Measurements from ENCODE around the gene LPAR5. TPM values are rescaled to one million over a fixed set of nuclear protein-coding genes. Genes with fewer than 3 reads are reported as not detected.

The LPAR5 gene
- total RNA-seq, 1 experiment from 2014 or later = not detected

- Histone ChIP-seq H3K4me3 (ENCODE audit: insufficient read depth, low read depth, low read length) (peak overlapping the region; percentile 53), H3K27me3 (ENCODE audit: control insufficient read depth, insufficient read depth, low read length) (peaks cover 9% of the 10 kb centered on the region)
- DNase-seq = no peak
Observed at GRCh38 chr12:6646276-6647082, 10.7 kb upstream of the LPAR5 start.

DNA sequence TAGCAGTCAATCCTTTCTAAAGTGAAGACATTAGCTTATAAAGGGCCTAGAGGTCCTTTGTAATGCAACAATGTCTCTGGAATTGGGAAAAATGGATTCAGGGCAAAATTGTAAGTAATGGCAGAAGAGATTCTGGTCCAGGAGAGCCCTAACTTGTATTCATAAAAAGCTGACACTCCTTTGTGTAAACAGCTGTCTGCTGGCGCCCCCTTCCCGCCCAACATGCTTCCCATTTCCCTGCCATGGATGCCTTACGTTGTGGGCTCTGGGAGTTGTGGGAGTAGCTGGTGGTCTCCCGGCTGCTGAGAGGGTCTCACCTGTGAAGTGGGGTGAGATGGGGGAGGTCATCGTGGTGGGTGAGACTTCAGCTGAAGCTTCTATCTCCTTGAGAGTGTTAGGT, 9.1 kb upstream of the LPAR5 start:
- H3K27me3 ChIP-seq (ENCODE audit: control insufficient read depth, insufficient read depth, low read length) = peaks cover 9% of the 10 kb centered on the region
- no peak overlapping the region for H3K4me3 ChIP-seq (ENCODE audit: insufficient read depth, low read depth, low read length)
- DNase-seq = peak; percentile 80
- no peaks in the 10 kb centered on the region for H3K36me3 ChIP-seq (replicated peaks; ENCODE audit: control insufficient read depth, insufficient read depth, low read length)

More at GRCh38 chr12:6646276-6647082, 10.7 kb upstream of the LPAR5 start:
- H3K36me3 ChIP-seq (replicated peaks; ENCODE audit: control insufficient read depth, insufficient read depth, low read length) = peaks cover 7% of the 10 kb centered on the region

- H3K27me3 ChIP-seq (ENCODE audit: control insufficient read depth, insufficient read depth, low read length) = peaks cover 9% of the 10 kb centered on the region
- DNase-seq = no peak
- no peaks in the 10 kb centered on the region for H3K36me3 ChIP-seq (replicated peaks; ENCODE audit: control insufficient read depth, insufficient read depth, low read length)
- no peak overlapping the region for H3K4me3 ChIP-seq (ENCODE audit: insufficient read depth, low read depth, low read length)
Observed at GRCh38 chr12:6644257-6644596, 8.5 kb upstream of the LPAR5 start.

- Histone ChIP-seq H3K4me3 (ENCODE audit: insufficient read depth, low read depth, low read length) (no peak overlapping the region), H3K27me3 (ENCODE audit: control insufficient read depth, insufficient read depth, low read length) (peaks cover 9% of the 10 kb centered on the region), H3K36me3 (replicated peaks; ENCODE audit: control insufficient read depth, insufficient read depth, low read length) (no peaks in the 10 kb centered on the region)
- DNase-seq = no peak
Observed at GRCh38 chr12:6643569-6644256, 8.0 kb upstream of the LPAR5 start.

GRCh38 chr12:6641131-6641530, 5.4 kb upstream of the LPAR5 start:
- DNase-seq = no peak
- Histone ChIP-seq H3K27me3 (ENCODE audit: control insufficient read depth, insufficient read depth, low read length) (peaks cover under 1% of the 10 kb centered on the region; the same call in 1 of the 2 replicates), H3K4me3 (ENCODE audit: insufficient read depth, low read depth, low read length) (no peak overlapping the region), H3K36me3 (replicated peaks; ENCODE audit: control insufficient read depth, insufficient read depth, low read length) (no peaks in the 10 kb centered on the region)

- H3K27me3 ChIP-seq (ENCODE audit: control insufficient read depth, insufficient read depth, low read length) = no peaks in the 10 kb centered on the region; the same call in 1 of the 2 replicates
- no peak overlapping the region for H3K4me3 ChIP-seq (ENCODE audit: insufficient read depth, low read depth, low read length)
- no peak for DNase-seq
- no peaks in the 10 kb centered on the region for H3K36me3 ChIP-seq (replicated peaks; ENCODE audit: control insufficient read depth, insufficient read depth, low read length)
Observed at GRCh38 chr12:6640497-6640896, 4.7 kb upstream of the LPAR5 start.

- H3K4me3 ChIP-seq (ENCODE audit: insufficient read depth, low read depth, low read length) = no peak overlapping the region
- H3K36me3 ChIP-seq (replicated peaks; ENCODE audit: control insufficient read depth, insufficient read depth, low read length) = no peaks in the 10 kb centered on the region
- no peak for DNase-seq
- H3K27me3 ChIP-seq (ENCODE audit: control insufficient read depth, insufficient read depth, low read length) = no peaks in the 10 kb centered on the region; the same call in 1 of the 2 replicates
Observed at GRCh38 chr12:6639151-6639801, 3.5 kb upstream of the LPAR5 start.

GRCh38 chr12:6638305-6638704, 2.5 kb upstream of the LPAR5 start:
- H3K27me3 ChIP-seq (ENCODE audit: control insufficient read depth, insufficient read depth, low read length) = no peaks in the 10 kb centered on the region; the same call in 1 of the 2 replicates
- no peak overlapping the region for H3K4me3 ChIP-seq (ENCODE audit: insufficient read depth, low read depth, low read length)
- no peaks in the 10 kb centered on the region for H3K36me3 ChIP-seq (replicated peaks; ENCODE audit: control insufficient read depth, insufficient read depth, low read length)
- peak; percentile 26 for DNase-seq

- no peaks in the 10 kb centered on the region for H3K27me3 ChIP-seq (ENCODE audit: control insufficient read depth, insufficient read depth, low read length)
- DNase-seq = no peak
- no peak overlapping the region for H3K4me3 ChIP-seq (ENCODE audit: insufficient read depth, low read depth, low read length)
- H3K36me3 ChIP-seq (replicated peaks; ENCODE audit: control insufficient read depth, insufficient read depth, low read length) = no peaks in the 10 kb centered on the region
Observed at GRCh38 chr12:6635375-6635855, 344 bp downstream of the LPAR5 start.

- Histone ChIP-seq H3K4me3 (ENCODE audit: insufficient read depth, low read depth, low read length) (no peak overlapping the region), H3K27me3 (ENCODE audit: control insufficient read depth, insufficient read depth, low read length) (no peaks in the 10 kb centered on the region), H3K36me3 (replicated peaks; ENCODE audit: control insufficient read depth, insufficient read depth, low read length) (no peaks in the 10 kb centered on the region)
- no peak for DNase-seq
Observed at GRCh38 chr12:6632026-6632983, 3.5 kb downstream of the LPAR5 start.

DNA sequence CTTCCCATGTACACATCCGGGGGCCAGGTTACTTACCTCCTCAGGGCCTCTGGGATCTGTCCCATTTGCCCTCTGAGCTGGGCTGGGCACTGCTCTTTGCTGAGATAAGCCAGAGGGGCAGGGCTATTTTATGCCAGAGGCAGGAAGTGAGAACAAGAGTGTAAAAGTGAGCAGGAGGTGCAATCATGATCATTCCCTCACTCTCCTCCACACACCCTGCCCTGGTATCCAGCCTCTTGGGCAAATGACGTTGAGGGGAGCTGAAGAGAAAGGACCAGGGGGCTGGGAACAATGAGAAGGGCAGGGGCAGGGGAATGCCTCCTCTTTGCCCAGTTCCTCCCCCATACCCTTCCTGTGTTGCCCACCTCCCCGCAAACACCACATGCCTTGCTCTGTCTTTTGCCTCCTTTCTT, 4.2 kb downstream of the LPAR5 start:
- H3K27me3 ChIP-seq (ENCODE audit: control insufficient read depth, insufficient read depth, low read length) = no peaks in the 10 kb centered on the region
- DNase-seq = no peak
- H3K36me3 ChIP-seq (replicated peaks; ENCODE audit: control insufficient read depth, insufficient read depth, low read length) = no peaks in the 10 kb centered on the region
- no peak overlapping the region for H3K4me3 ChIP-seq (ENCODE audit: insufficient read depth, low read depth, low read length)

DNA sequence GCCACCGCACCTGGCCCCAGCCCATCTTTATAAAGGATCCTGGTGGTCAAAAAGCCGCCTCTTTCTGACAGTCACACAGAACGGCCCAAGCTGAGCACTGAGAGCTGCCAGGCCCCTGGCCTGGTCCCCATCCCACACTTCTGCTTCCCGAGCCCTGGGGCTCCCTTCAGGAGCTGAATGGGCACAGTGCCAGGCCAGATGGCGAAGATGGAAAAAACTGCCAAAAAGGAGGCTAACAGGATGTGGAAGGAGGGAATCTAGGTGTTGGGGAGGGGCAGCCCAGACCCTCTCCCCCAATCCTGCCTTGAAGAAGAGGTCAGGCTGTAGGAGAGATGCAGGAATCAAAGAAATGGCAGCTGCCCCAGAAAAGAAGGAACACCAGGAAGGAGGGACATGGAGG, 5.0 kb downstream of the LPAR5 start:
- Histone ChIP-seq H3K4me3 (ENCODE audit: insufficient read depth, low read depth, low read length) (no peak overlapping the region), H3K27me3 (ENCODE audit: control insufficient read depth, insufficient read depth, low read length) (no peaks in the 10 kb centered on the region), H3K36me3 (replicated peaks; ENCODE audit: control insufficient read depth, insufficient read depth, low read length) (no peaks in the 10 kb centered on the region)
- no peak for DNase-seq

DNA sequence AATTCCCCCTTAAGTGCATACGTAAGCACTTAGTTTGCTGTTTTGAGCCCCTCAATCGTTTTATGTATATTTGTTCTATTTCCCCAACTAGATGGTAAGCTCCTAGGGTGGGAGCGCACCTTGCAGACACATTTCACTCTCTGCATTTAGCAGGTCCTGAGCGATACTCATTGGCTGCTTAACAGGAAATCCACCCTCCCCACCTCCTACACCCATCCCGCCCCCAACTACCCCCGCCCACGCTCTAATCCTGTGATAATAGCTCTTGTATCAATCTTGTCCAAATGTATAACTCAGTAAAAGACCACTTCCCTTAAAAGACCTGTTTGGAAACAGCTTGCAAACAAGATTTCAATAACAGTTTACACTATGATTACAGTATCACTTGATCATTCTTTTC, 8.1 kb downstream of the LPAR5 start:
- H3K4me3 ChIP-seq (ENCODE audit: insufficient read depth, low read depth, low read length) = no peak overlapping the region
- H3K27me3 ChIP-seq (ENCODE audit: control insufficient read depth, insufficient read depth, low read length) = no peaks in the 10 kb centered on the region
- H3K36me3 ChIP-seq (replicated peaks; ENCODE audit: control insufficient read depth, insufficient read depth, low read length) = no peaks in the 10 kb centered on the region
- DNase-seq = no peak
